NT2/D1 (cell line): ENCODE results near the gene FGD5.

Source experiments
- DNase-seq: peaks from one replicate; pipeline ENCODE4 v3.0.0-alpha.2; 2011; ENCODE audit warnings: low read depth, low spot score
- H3K27me3 ChIP-seq: 2 replicates; pipeline ENCODE4 v1.6.0; 2011; ENCODE audit warnings: mild to moderate bottlenecking; ENCODE audit not compliant: insufficient read length, insufficient read depth
- H3K36me3 ChIP-seq: 2 replicates; pipeline ENCODE4 v1.6.1; 2011; ENCODE audit warnings: mild to moderate bottlenecking, low read length, mixed read lengths; ENCODE audit not compliant: insufficient read depth, insufficient read length
- H3K4me1 ChIP-seq: 2 replicates; pipeline ENCODE4 v1.5.1; 2011; ENCODE audit not compliant: insufficient read depth, insufficient read length
- H3K4me3 ChIP-seq: 2 replicates; pipeline ENCODE4 v1.5.1; 2011; ENCODE audit warnings: low read depth; ENCODE audit not compliant: insufficient read length
- H3K9ac ChIP-seq: 2 replicates; pipeline ENCODE4 v1.6.0; 2011; ENCODE audit warnings: low read depth; ENCODE audit not compliant: insufficient read length
- H3K9me3 ChIP-seq: 2 replicates; pipeline ENCODE4 v1.5.1; 2011; ENCODE audit warnings: mild to moderate bottlenecking, low read length; ENCODE audit not compliant: insufficient read depth
- SUZ12 ChIP-seq: IDR thresholded peaks from 2 replicates; pipeline ENCODE4 v1.6.1; 2011; ENCODE audit not compliant: insufficient read length, insufficient read depth; ENCODE audit errors: extremely low read depth
- YY1 ChIP-seq: IDR thresholded peaks from 2 replicates; pipeline ENCODE4 v1.6.1; 2011; ENCODE audit not compliant: insufficient read length, insufficient read depth
- ZNF274 ChIP-seq: IDR thresholded peaks from 2 replicates; pipeline ENCODE4 v1.6.1; 2011; ENCODE audit warnings: mild to moderate bottlenecking, low read depth, low read length

Gene FGD5

DNA sequence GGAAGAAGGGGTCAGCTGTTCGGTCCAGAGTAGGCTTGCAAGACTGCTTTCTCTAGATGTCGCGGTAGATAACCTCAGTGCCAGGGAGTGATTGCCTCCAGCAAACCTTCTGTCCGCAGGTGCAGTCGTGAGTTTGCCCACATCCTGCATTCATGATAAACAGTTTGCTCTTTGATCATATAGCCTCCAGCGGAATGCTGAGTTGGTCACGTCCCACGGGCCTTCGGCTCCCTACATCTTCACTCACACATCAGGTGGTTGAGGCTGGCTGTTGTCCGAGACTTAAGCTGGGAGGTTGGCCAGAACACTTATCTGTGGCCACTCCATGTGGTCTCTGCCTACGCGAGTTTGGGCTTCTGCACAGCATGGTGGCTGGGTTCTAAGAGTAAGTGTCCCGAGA, 66.5 kb downstream of the FGD5 start:
- no peaks in the 10 kb centered on the region for H3K9me3 ChIP-seq

DNA sequence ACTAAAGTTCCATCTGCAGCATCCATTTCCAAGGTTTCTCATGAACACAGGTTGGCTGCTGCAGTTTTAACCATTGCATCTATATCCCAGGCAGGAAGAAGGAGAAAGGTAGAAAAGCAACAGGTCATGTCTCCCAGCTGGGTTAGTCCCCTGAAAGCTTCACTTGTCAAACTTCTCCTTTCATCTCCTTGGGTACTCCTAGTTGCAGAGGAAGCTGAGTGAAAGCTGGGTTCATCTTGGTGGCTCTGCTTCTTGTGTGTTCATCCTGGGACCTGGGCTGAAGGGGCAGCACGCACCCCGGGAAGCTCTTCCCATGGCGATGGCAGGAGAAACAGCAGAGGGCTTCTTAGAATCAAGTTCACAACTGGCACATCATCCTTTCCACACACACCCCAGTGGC, 67.3 kb downstream of the FGD5 start:
- H3K36me3 ChIP-seq: peaks cover 9% of the 10 kb centered on the region
- peaks cover 5% of the 10 kb centered on the region for H3K4me1 ChIP-seq
- no peaks in the 10 kb centered on the region for H3K9me3 ChIP-seq
- TF ChIP-seq YY1 (no peak), SUZ12 (no peak), ZNF274 (no peak)
- DNase-seq: no peak
- no peak overlapping the region for H3K9ac ChIP-seq
- no peak overlapping the region for H3K4me3 ChIP-seq
- H3K27me3 ChIP-seq: no peaks in the 10 kb centered on the region

More for the DNA sequence above, 66.5 kb downstream of the FGD5 start:
- TF ChIP-seq YY1 (no peak), ZNF274 (no peak), SUZ12 (no peak)
- H3K9ac ChIP-seq: no peak overlapping the region
- no peaks in the 10 kb centered on the region for H3K27me3 ChIP-seq
- no peak for DNase-seq
- H3K4me1 ChIP-seq: peaks cover 5% of the 10 kb centered on the region
- H3K4me3 ChIP-seq: no peak overlapping the region
- H3K36me3 ChIP-seq: peaks cover 9% of the 10 kb centered on the region

DNA sequence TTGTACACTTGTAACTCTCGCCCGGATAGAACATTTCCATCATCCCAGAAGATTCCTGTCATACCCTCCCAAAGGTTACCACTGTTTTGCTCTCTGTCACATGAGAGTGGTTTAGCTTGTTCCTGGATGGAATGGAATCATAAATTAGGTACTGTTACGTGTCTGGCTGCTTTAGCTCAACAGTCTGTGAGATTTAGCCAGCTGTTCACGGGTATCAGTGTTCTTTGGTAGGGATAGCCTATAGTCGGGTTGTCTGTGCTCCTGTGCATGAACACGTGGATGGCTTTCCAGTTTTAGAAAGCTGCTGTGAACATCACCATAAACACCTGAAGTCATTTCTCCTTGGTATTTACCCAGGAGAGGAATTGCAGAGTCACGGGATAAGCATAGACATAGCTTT, 70.4 kb downstream of the FGD5 start:
- no peaks in the 10 kb centered on the region for H3K27me3 ChIP-seq
- no peak overlapping the region for H3K4me3 ChIP-seq
- DNase-seq: no peak
- no peaks in the 10 kb centered on the region for H3K9me3 ChIP-seq
- no peak overlapping the region for H3K9ac ChIP-seq
- peaks cover 2% of the 10 kb centered on the region for H3K36me3 ChIP-seq
- H3K4me1 ChIP-seq: peaks cover 3% of the 10 kb centered on the region
- TF ChIP-seq SUZ12 (no peak), YY1 (no peak), ZNF274 (no peak)

DNA sequence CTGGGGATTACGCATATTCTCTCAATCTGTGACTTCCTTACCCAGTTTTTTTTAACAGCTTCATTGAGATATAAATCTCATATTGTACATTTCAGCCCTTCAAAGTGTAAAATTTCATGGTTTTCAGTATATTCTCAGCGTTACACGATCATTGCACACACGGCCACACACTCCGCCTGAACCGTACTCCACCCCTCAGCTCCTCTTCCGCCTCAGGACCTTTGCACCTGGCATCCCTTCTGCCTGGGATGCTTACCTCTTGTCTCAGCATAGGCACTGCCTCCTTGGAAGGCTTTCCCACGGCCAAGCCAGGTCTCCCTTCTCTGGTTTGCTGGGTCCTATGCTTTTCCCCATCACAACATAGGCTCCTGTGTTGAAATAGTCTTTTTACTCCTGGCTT, 71.2 kb downstream of the FGD5 start:
- TF ChIP-seq ZNF274: no peak
- DNase-seq: no peak
- Histone ChIP-seq H3K9me3 (no peaks in the 10 kb centered on the region), H3K27me3 (no peaks in the 10 kb centered on the region), H3K4me1 (peaks cover 3% of the 10 kb centered on the region), H3K9ac (no peak overlapping the region), H3K36me3 (peaks cover 2% of the 10 kb centered on the region), H3K4me3 (no peak overlapping the region)

DNA sequence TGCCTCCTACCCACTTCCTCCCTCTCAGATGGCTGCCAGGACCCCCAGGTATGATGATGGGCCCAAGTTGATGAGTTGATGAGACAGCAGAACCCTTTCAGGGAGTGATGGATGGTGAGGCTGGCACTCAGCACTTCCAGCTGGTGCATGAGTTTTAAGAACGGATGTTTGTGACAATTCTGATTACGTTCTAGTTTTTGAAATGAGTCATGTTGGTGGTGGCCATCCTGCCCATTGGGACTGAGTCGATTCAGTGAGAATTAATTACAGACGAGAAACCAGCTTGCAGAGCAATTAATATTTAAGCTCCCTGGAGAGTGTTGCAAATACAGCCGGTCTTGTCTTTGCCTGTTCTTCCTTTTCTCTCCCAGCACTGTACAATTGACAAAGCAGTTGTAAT, 71.7 kb downstream of the FGD5 start:
- H3K4me1 ChIP-seq: peaks cover 3% of the 10 kb centered on the region
- TF ChIP-seq YY1 (no peak), ZNF274 (no peak), SUZ12 (no peak)
- no peaks in the 10 kb centered on the region for H3K9me3 ChIP-seq
- no peak overlapping the region for H3K9ac ChIP-seq
- peaks cover 2% of the 10 kb centered on the region for H3K36me3 ChIP-seq
- H3K4me3 ChIP-seq: no peak overlapping the region
- H3K27me3 ChIP-seq: no peaks in the 10 kb centered on the region
- DNase-seq: no peak

DNA sequence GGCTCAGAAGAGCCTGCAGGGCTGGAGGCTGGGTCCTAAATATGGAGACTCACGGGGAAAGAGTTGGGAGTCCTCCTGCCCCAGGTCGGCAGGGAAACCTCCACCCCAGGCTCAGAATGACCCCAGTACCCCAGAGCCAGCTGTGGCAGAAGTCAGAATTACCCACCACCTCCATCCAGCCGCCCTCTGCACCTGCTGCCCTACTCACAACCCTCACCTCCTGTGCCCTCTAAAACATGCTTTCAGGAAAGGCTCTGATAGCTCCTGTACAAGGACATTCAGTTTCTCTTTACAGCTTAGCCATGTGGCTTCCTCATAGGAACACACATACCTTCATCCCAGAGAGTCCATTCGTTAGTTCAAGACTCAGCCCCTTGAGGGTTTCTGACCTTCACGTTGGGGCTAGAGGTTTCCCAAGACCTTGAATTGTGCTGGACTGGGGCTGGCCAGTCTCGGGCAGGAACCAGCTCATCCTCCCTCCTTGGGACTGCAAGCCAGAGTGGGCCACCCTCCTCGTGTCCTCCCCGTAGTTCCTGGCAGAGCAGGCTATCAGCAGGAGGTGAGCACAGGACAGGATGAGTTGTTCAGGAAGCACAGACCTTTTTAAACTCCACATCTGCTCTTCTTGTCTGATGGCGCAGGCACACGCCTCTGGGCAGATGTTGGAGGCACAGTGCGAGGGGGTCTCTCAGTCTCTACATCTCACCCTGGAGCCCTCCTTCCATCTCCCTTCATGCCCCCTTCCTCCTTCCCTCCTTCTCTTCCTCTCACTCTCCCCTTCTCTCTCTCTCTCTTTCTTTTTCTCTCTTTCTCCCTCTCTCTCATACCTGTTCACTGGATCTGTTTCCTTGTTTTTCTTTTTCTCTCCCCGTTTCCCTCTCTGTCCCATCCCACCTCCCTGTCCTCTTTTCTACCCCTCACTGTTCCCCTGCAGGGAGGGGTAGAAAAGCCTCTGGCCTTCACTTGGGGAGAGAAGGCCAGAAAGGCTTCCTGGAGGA, 72.7 kb downstream of the FGD5 start:
- Histone ChIP-seq H3K27me3 (no peaks in the 10 kb centered on the region), H3K9ac (no peak overlapping the region), H3K36me3 (peaks cover 2% of the 10 kb centered on the region), H3K9me3 (no peaks in the 10 kb centered on the region), H3K4me1 (peaks cover 3% of the 10 kb centered on the region), H3K4me3 (no peak overlapping the region)
- no peak for DNase-seq
- TF ChIP-seq SUZ12: no peak
- TF ChIP-seq YY1: no peak
- TF ChIP-seq ZNF274: no peak

DNA sequence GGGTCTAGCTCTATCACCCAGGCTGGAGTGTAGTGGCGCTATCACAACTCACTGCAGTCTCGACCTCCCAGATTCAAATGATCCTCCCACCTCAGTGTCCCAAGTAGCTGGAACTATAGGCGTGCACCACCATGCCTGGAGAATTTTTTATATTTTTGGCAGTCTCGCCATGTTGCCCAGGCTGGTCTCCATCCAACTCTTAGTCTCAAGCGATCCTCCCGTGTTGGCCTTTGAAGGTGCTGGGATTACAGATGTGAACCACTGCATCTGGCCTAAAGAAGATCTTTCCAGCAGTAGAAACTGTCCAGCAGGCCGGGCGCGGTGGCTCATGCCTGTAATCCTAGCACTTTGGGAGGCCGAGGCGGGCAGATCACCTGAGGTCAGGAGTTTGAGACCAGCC, 73.5 kb downstream of the FGD5 start:
- no peaks in the 10 kb centered on the region for H3K27me3 ChIP-seq
- TF ChIP-seq SUZ12 (no peak), YY1 (no peak), ZNF274 (no peak)
- H3K4me1 ChIP-seq: peaks cover under 1% of the 10 kb centered on the region
- H3K9ac ChIP-seq: no peak overlapping the region
- H3K4me3 ChIP-seq: no peak overlapping the region
- H3K36me3 ChIP-seq: peaks cover 5% of the 10 kb centered on the region
- no peaks in the 10 kb centered on the region for H3K9me3 ChIP-seq
- DNase-seq: no peak

DNA sequence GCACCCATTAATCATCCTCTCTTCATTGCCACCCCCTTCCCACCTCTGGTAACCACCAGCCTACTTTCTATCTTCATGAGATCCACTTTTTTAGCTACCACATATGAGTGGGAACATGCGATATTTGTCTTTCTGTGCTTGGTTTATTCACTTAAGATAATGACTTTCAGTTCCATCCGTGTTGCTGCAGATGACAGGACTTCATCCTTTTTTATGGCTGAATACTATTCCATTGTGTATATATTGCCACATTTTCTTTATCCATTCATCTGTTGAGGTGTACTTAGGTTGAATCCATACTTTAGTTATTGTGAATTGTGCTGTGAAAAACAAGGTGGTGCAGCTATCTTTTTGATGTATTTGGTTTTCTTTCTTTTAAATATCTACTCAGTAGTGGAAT, 75.3 kb downstream of the FGD5 start:
- TF ChIP-seq SUZ12 (no peak), YY1 (no peak), ZNF274 (no peak)

More for the DNA sequence above, 75.3 kb downstream of the FGD5 start:
- H3K9ac ChIP-seq: no peak overlapping the region
- H3K9me3 ChIP-seq: no peaks in the 10 kb centered on the region
- H3K36me3 ChIP-seq: peaks cover 22% of the 10 kb centered on the region
- no peak overlapping the region for H3K4me3 ChIP-seq
- peaks cover 8% of the 10 kb centered on the region for H3K4me1 ChIP-seq
- no peak for DNase-seq
- H3K27me3 ChIP-seq: no peaks in the 10 kb centered on the region
